ENCODE measurements around the gene FOXL1.
"Not testable (repeated sequence)": the region's sequence is repeated elsewhere in the genome, so short reads cannot be mapped to it uniquely, and the experiment has no call there.

The FOXL1 gene

DNA sequence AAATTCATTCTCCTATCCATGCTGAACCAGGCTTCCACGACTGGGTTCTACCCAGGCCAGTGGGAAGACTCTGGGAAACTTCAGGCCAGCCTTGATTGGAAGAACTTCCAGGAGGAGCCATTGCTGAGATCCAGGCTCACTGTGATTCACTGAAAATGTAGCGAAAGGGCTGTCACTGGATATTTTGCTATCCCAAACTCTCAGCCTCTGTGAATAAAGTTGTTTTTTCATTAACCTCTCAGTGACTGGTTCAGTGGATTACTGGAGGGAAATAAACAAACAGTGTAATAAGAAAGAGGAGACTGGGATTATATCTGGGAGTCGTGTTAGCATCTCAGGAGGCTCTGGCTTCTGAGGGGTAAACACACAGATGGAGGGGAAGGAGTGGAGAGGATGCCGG lies 3.1 kb downstream of the FOXL1 start:
- no peak for DNase-seq

- DNase-seq = no peak
Observed at GRCh38 chr16:86584071-86584685, 5.8 kb downstream of the FOXL1 start.

GRCh38 chr16:86584726-86585721 lies 6.7 kb downstream of the FOXL1 start:
- DNase-seq = no peak

GRCh38 chr16:86585821-86586611 lies 7.7 kb downstream of the FOXL1 start:
- DNase-seq = no peak

GRCh38 chr16:86587487-86587886 lies 9.1 kb downstream of the FOXL1 start:
- DNase-seq = no peak

DNA sequence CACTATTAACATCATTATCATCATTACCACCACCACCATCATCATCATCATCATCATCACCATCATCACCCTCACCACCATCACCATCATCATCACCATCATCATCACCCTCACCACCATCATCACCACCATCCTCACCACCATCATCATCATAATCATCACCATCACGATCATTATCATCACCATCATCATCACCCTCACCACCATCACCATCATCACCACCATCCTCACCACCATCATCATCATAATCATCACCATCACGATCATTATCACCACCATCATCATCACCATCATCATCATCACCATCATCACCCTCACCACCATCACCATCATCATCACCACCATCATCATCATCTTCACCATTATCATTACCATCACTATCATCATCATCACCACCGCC lies 9.6 kb downstream of the FOXL1 start:
- not testable (repeated sequence) for DNase-seq

DNA sequence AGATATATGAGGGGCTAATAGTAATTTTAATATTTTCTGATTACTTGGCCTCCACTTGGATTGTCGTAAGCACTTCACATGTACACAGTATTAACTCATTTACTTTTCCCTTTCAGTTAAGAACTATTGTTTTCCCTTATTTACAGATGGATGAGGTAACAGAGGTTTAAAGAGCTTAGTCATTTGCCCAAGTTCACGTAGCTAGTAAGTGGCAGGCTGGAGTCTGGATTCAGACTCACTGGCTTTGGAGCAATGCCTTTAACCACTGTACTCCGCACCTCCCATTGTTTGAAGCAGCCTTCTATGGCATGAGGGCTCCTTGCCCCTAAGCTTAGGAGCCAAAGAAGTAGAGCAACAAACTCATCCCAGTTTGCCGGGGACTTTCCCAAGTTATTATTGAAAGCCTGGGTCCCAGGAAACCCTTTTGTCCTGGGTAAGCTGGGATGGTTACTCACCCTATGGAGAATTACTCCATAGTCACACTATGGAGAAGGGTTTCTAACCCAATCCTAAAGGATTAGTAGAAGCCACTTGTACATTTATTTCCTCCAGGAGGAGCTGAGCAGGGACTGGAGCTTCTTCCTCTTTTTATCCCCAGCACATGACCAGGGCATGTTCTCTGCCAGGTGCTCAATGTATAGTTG lies 12.3 kb downstream of the FOXL1 start:
- DNase-seq = no peak

GRCh38 chr16:86591270-86591669 lies 12.9 kb downstream of the FOXL1 start:
- no peak for DNase-seq

GRCh38 chr16:86593913-86594620 lies 15.7 kb downstream of the FOXL1 start:
- DNase-seq = no peak

- DNase-seq = no peak
Observed at GRCh38 chr16:86594721-86595120, 16.4 kb downstream of the FOXL1 start.

- DNase-seq = no peak
Observed at GRCh38 chr16:86595983-86596605, 17.7 kb downstream of the FOXL1 start.

- no peak for DNase-seq
Observed at GRCh38 chr16:86597126-86597879, 19.0 kb downstream of the FOXL1 start.

GRCh38 chr16:86597880-86598606 lies 19.7 kb downstream of the FOXL1 start:
- no peak for DNase-seq

DNA sequence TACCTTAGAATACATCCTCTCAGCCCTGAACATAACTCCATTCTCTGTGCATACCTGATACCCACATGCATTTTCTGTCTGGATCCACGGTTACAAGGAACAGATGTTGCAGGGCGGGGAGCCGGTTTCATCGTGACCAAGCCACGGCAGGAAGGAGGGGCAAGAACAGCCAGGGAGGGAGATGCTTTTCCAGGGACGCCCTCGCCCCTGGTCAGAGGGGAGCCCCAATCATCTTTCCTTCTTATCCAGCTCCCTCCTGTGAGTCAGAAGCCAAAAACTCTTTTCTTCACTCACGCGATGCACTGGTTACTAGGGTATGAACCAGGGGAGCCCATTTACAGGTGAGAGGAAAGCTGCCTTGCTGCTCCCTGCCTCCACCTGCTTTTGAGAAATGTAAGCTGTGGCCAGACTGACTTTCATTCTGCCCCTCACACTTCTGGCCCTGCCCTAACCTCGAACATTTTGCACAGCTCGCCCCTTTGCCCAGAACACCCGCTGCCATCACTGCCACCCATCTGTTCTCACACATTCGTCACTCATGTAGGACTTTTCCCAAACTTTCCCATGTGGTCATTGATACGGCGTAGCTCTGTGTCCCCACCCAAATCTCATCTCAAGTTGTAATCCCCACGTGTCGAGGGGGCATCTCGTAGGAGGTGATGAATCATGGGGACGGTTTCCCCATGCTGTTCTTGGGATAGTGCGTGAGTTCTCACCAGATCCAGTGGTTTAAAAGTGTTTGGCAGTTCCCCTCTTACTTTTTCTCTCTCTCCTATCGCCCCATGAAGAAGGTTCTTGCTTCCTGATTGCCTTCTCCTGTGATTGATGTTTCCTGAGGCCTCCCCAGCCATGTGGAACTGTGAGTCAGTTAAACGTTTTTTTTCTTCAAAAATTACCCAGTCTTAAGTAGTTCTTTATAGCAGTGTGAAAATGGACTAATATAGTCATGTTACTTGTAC lies 20.5 kb downstream of the FOXL1 start:
- DNase-seq = no peak

- no peak for DNase-seq
Observed at GRCh38 chr16:86601356-86601755, 23.0 kb downstream of the FOXL1 start.

DNA sequence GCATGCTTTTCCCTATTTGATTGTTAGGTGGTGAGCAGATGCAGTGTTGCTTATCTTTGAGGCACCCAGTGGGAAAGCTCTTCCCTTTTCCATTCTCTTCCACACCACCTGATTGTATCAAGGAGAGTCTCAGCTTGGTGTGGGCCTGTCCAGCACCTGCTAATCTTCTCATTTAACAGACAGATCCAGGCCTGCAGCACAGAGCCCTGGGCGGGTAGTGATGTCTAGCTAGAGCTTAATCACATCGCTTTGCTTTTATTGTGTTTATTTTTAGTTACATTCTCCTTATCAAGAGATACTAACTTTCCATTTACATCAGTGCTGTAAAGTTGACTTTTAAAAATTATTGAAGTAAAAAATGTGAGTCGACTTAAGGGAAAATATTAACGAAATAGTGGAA lies 24.2 kb downstream of the FOXL1 start:
- no peak for DNase-seq

- DNase-seq = no peak
Observed at GRCh38 chr16:86604436-86605193, 26.3 kb downstream of the FOXL1 start.

DNA sequence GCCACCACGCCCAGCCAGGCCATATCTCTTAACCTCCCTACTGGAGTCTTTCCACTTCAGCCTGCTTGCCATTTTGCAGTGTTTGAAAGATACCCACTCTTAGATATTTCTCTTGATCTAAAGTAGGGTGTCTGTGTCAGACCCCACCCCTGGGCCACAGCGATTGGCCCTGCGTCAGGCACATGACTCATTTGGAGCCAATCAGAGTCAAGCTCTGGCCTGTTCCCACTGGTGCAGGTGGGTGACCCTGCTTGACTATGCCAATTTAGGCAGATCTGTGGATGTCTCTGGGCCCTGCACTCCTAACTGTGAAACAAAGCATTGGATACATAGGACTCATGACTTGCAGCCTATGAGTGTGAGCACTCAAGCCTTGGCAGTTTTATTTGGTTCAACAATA lies 27.6 kb downstream of the FOXL1 start:
- DNase-seq = no peak
